ENCODE data around the gene CD163. TPM values are rescaled to one million over a fixed set of nuclear protein-coding genes. Genes with fewer than 3 reads are reported as not detected.
"Not testable (repeated sequence)": the region's sequence is repeated elsewhere in the genome, so short reads cannot be mapped to it uniquely, and the experiment has no call there.

Gene CD163
- total RNA-seq, 1 donor from 2014 or later: 5.8 TPM

- ATAC-seq: no peak
Measured at GRCh38 chr12:7448099-7448498, 55.5 kb downstream of the CD163 start.

- ATAC-seq: no peak
Measured at GRCh38 chr12:7444537-7444936, 59.0 kb downstream of the CD163 start.

GRCh38 chr12:7444076-7444475 is 59.5 kb downstream of the CD163 start, which contains the start of gene CD163L1:
Gene CD163L1, minus strand, starts transcription at chr12:7444153. Its CDS starts 26 bp downstream, at chr12:7444127.
- no peak for ATAC-seq

- no peak for ATAC-seq
Measured at GRCh38 chr12:7441216-7441615, 62.4 kb downstream of the CD163 start.

GRCh38 chr12:7439579-7440505 is 63.7 kb downstream of the CD163 start:
- ATAC-seq: peak; percentile 66

- not testable (repeated sequence) for ATAC-seq
Measured at GRCh38 chr12:7438291-7438995, 65.1 kb downstream of the CD163 start.

GRCh38 chr12:7437494-7437893 is 66.1 kb downstream of the CD163 start:
- not testable (repeated sequence) for ATAC-seq

- no peak for ATAC-seq
Measured at GRCh38 chr12:7434670-7435069, 68.9 kb downstream of the CD163 start.

GRCh38 chr12:7433276-7433822 is 70.2 kb downstream of the CD163 start:
- no peak for ATAC-seq

- ATAC-seq: no peak
Measured at GRCh38 chr12:7431993-7432685, 71.4 kb downstream of the CD163 start.

Other genes with a start within 250 kb of the CD163 start
- not detected for gene ACSM4, start 199.7 kb downstream of the CD163 start, total RNA-seq
- gene CD163L1, start 59.6 kb downstream of the CD163 start, total RNA-seq: 0.60 TPM
- not detected for gene APOBEC1, start 162.1 kb upstream of the CD163 start, total RNA-seq
- not detected for gene GDF3, start 192.0 kb upstream of the CD163 start, total RNA-seq
- gene DPPA3, start 207.7 kb upstream of the CD163 start, total RNA-seq: not detected
- gene CLEC4C, start 243.6 kb upstream of the CD163 start, total RNA-seq: not detected

Measured in esophagus mucosa (tissue), 1 donor.